HepG2 (cell line): ENCODE results near the gene TBC1D14. TPM values are rescaled to one million over a fixed set of nuclear protein-coding genes. Genes with fewer than 3 reads are reported as not detected.

Experiments
- HDAC2 ChIP-seq: sonication (generic); formaldehyde crosslinking; IDR thresholded peaks from 2 replicates; pipeline ENCODE4 v1.4.0; 2020; ENCODE audit warnings: missing genetic modification reagents
- HOXD1 ChIP-seq: sonication (generic); formaldehyde crosslinking; IDR thresholded peaks from 2 replicates; pipeline ENCODE4 v1.5.0; 2020; ENCODE audit warnings: missing genetic modification reagents
- JUN ChIP-seq: sonication (generic); formaldehyde crosslinking; IDR thresholded peaks from 2 replicates; pipeline ENCODE4 v1.4.0; 2020; ENCODE audit warnings: mild to moderate bottlenecking, missing genetic modification reagents
- KAT2B ChIP-seq: fragments of 150-350 bp; IDR thresholded peaks from 2 replicates; pipeline ENCODE4 v1.6.1; 2014; ENCODE audit warnings: low read depth, low read length, borderline replicate concordance
- KLF9 ChIP-seq: IDR thresholded peaks from 2 replicates; pipeline ENCODE4 v1.6.1; 2016; ENCODE audit warnings: low read depth
- MXD3 ChIP-seq: IDR thresholded peaks from 2 replicates; pipeline ENCODE4 v1.6.1; 2016; ENCODE audit warnings: mild to moderate bottlenecking, missing biosample characterization, missing genetic modification reagents
- MXD4 ChIP-seq: IDR thresholded peaks from 2 replicates; pipeline ENCODE4 v1.6.1; 2016; ENCODE audit warnings: mild to moderate bottlenecking, missing biosample characterization, missing genetic modification reagents
- NFKBIZ ChIP-seq: IDR thresholded peaks from 2 replicates; pipeline ENCODE4 v1.6.1; 2018; ENCODE audit warnings: missing genetic modification reagents, missing compliant biosample characterization
- PCBP1 ChIP-seq: fragments of 200-400 bp; formaldehyde crosslinking; IDR thresholded peaks from 2 replicates; pipeline ENCODE4 v1.6.1; 2017; ENCODE audit warnings: mild to moderate bottlenecking, low read depth, low read length, borderline replicate concordance
- RBFOX2 ChIP-seq: fragments of 200-400 bp; formaldehyde crosslinking; IDR thresholded peaks from 2 replicates; pipeline ENCODE4 v1.6.1; 2017; ENCODE audit warnings: low read depth, mild to moderate bottlenecking, low read length
- SETDB1 ChIP-seq: sonication (generic); formaldehyde crosslinking; IDR thresholded peaks from 2 replicates; pipeline ENCODE4 v1.5.1; 2020; ENCODE audit warnings: missing genetic modification reagents, mild to moderate bottlenecking, borderline replicate concordance
- TBP ChIP-seq: sonication (generic); formaldehyde crosslinking; IDR thresholded peaks from 2 replicates; pipeline ENCODE4 v1.5.0; 2020; ENCODE audit warnings: missing genetic modification reagents
- ZBTB7B ChIP-seq: sonication (generic); formaldehyde crosslinking; IDR thresholded peaks from 2 replicates; pipeline ENCODE4 v1.4.0; 2020; ENCODE audit warnings: missing genetic modification reagents
- ZEB1 ChIP-seq: IDR thresholded peaks from 2 replicates; pipeline ENCODE4 v1.6.1; 2012; ENCODE audit warnings: mild to moderate bottlenecking, low read depth, inconsistent platforms; ENCODE audit not compliant: insufficient replicate concordance
- ZFP37 ChIP-seq: sonication (generic); formaldehyde crosslinking; IDR thresholded peaks from 2 replicates; pipeline ENCODE4 v1.4.0; 2020; ENCODE audit warnings: missing genetic modification reagents, borderline replicate concordance
- ZKSCAN1 ChIP-seq: fragments of 150-350 bp; IDR thresholded peaks from 2 replicates; pipeline ENCODE4 v1.6.1; 2014; ENCODE audit warnings: low read length
- ZNF224 ChIP-seq: sonication (generic); formaldehyde crosslinking; IDR thresholded peaks from 2 replicates; pipeline ENCODE4 v1.5.0; 2020; ENCODE audit warnings: mild to moderate bottlenecking, missing genetic modification reagents
- ZNF550 ChIP-seq: sonication (generic); formaldehyde crosslinking; IDR thresholded peaks from 2 replicates; pipeline ENCODE4 v1.4.0; 2020; ENCODE audit warnings: mild to moderate bottlenecking, missing genetic modification reagents, borderline replicate concordance
- ZNF75D ChIP-seq: sonication (generic); formaldehyde crosslinking; IDR thresholded peaks from 2 replicates; pipeline ENCODE4 v1.8.1; 2023; ENCODE audit warnings: missing genetic modification reagents, mild to moderate bottlenecking, borderline replicate concordance
- ZSCAN25 ChIP-seq: sonication (generic); formaldehyde crosslinking; IDR thresholded peaks from 2 replicates; pipeline ENCODE4 v1.8.0; 2022; ENCODE audit warnings: mild to moderate bottlenecking, missing genetic modification reagents
- polyA plus RNA-seq, 8 experiments: library from polyadenylated mRNA; depleted of rRNA in 3 of 8; stranded (reverse) in 7 of 8; unstranded in 1 of 8; fragments of >200 nt; fragmentation: Illumina TruSeq in 4 of 8; extraction: Trizol in 4 of 8; gene quantifications; 2 replicates each; pipeline versions ENCODE4 v1.2.1 to v1.2.3, GENCODE V29; 2011 to 2016; ENCODE audit warnings: low read depth in 4 of 8, missing spikeins in 1 of 8, mixed read lengths in 1 of 8; ENCODE audit not compliant: insufficient read depth in 1 of 8
- total RNA-seq, 5 experiments: library from RNA; depleted of rRNA; stranded (reverse); fragments of >200 nt; fragmentation: Illumina TruSeq; extraction: Trizol; gene quantifications; 2 replicates each; pipeline ENCODE4 v1.2.3, GENCODE V29; 2016; ENCODE audit warnings: low read depth in 1 of 5
- TF ChIP-seq, protein P1 (sequence below): IDR thresholded peaks from 2 replicates; pipeline ENCODE4 v1.6.1; 2012; ENCODE audit warnings: inconsistent platforms
- TF ChIP-seq, protein P2 (sequence below): sonication (generic); formaldehyde crosslinking; IDR thresholded peaks from 2 replicates; pipeline ENCODE4 v1.4.0; 2020; ENCODE audit warnings: mild to moderate bottlenecking, low read depth, missing genetic modification reagents
- TF ChIP-seq, protein P3 (sequence below): sonication (generic); formaldehyde crosslinking; IDR thresholded peaks from 2 replicates; pipeline ENCODE4 v1.5.1; 2020; ENCODE audit warnings: mild to moderate bottlenecking, missing genetic modification reagents, moderate library complexity
- TF ChIP-seq, protein P4 (sequence below): fragments of 450-650 bp; IDR thresholded peaks from 2 replicates; pipeline ENCODE4 v1.6.1; 2017

TBC1D14 gene
- total and polyA plus RNA-seq, 2 of the 13 experiments (the other 11 are each of a cell fraction or from before 2014, with no cell fraction given), result 29.5 to 46.5 TPM

DNA sequence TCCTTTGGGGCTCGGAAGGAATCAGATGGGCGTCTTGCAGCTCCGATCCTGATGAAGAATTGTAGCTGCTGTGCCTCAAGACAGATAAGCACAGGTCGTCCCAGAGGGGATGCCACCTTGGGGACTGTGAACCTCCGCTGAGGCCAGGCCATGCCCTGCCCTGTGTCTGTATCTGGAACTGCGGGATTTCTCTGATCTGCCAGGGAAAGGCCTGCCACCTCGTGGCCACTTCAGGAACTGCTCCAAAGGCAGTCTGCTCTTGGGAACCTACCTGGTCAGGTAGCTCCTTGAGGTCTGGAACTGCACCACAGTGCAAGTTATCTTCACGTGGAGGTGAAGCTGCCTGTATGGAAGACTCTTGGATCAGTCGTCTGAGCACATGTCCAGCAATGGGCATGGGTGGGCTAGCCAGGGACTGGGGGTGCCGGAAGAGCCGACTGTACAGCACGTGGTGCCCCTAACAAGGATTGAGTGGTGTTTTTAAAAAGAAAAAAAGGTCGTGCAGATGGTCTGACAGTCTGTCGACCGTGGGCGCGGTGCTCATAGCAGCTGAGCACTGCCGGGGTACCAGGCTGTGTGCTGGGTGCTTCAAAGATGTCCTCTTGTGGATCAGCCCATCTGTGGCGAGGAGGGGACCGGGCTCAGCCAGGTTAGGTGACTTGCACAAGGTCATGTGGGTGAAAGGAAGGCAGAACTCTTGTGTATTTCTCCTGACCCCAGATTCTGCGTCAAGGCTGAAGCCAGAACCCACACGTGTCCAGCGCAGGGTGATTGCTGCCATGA, 161.3 kb downstream of the TBC1D14 start (continued):
- TF ChIP-seq ZBTB7B (CRISPR knock-in tag) (no peak), HDAC2 (CRISPR knock-in tag) (peak; percentile 53; the same call in 1 of the 2 replicates), RBFOX2 (no peak), PCBP1 (no peak), ZEB1 (peak; percentile 88), ZSCAN25 (CRISPR knock-in tag) (no peak), TBP (CRISPR knock-in tag) (no peak), ZKSCAN1 (no peak), SETDB1 (no peak), ZNF550 (CRISPR knock-in tag) (no peak), ZFP37 (CRISPR knock-in tag) (peak; percentile 76; the same call in 1 of the 2 replicates), ZNF224 (CRISPR knock-in tag) (no peak), KAT2B (no peak), JUN (CRISPR knock-in tag) (no peak), MXD3 (CRISPR knock-in tag) (no peak), ZNF75D (no peak), MXD4 (CRISPR knock-in tag) (0 out of 2 replicates have a peak, but pooled peaks have one; percentile 28), HOXD1 (CRISPR knock-in tag) (no peak), KLF9 (CRISPR knock-in tag) (no peak), NFKBIZ (CRISPR knock-in tag) (no peak)
- TF ChIP-seq, protein P1, sequence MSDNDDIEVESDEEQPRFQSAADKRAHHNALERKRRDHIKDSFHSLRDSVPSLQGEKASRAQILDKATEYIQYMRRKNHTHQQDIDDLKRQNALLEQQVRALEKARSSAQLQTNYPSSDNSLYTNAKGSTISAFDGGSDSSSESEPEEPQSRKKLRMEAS, result peak; percentile 35; the same call in 1 of the 2 replicates
- TF ChIP-seq, protein P2, sequence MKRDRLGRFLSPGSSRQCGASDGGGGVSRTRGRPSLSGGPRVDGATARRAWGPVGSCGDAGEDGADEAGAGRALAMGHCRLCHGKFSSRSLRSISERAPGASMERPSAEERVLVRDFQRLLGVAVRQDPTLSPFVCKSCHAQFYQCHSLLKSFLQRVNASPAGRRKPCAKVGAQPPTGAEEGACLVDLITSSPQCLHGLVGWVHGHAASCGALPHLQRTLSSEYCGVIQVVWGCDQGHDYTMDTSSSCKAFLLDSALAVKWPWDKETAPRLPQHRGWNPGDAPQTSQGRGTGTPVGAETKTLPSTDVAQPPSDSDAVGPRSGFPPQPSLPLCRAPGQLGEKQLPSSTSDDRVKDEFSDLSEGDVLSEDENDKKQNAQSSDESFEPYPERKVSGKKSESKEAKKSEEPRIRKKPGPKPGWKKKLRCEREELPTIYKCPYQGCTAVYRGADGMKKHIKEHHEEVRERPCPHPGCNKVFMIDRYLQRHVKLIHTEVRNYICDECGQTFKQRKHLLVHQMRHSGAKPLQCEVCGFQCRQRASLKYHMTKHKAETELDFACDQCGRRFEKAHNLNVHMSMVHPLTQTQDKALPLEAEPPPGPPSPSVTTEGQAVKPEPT (CRISPR knock-in tag), result no peak
- TF ChIP-seq, protein P3, sequence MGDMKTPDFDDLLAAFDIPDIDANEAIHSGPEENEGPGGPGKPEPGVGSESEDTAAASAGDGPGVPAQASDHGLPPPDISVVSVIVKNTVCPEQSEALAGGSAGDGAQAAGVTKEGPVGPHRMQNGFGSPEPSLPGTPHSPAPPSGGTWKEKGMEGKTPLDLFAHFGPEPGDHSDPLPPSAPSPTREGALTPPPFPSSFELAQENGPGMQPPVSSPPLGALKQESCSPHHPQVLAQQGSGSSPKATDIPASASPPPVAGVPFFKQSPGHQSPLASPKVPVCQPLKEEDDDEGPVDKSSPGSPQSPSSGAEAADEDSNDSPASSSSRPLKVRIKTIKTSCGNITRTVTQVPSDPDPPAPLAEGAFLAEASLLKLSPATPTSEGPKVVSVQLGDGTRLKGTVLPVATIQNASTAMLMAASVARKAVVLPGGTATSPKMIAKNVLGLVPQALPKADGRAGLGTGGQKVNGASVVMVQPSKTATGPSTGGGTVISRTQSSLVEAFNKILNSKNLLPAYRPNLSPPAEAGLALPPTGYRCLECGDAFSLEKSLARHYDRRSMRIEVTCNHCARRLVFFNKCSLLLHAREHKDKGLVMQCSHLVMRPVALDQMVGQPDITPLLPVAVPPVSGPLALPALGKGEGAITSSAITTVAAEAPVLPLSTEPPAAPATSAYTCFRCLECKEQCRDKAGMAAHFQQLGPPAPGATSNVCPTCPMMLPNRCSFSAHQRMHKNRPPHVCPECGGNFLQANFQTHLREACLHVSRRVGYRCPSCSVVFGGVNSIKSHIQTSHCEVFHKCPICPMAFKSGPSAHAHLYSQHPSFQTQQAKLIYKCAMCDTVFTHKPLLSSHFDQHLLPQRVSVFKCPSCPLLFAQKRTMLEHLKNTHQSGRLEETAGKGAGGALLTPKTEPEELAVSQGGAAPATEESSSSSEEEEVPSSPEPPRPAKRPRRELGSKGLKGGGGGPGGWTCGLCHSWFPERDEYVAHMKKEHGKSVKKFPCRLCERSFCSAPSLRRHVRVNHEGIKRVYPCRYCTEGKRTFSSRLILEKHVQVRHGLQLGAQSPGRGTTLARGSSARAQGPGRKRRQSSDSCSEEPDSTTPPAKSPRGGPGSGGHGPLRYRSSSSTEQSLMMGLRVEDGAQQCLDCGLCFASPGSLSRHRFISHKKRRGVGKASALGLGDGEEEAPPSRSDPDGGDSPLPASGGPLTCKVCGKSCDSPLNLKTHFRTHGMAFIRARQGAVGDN (CRISPR knock-in tag), result peak; percentile 51
- TF ChIP-seq, protein P4, sequence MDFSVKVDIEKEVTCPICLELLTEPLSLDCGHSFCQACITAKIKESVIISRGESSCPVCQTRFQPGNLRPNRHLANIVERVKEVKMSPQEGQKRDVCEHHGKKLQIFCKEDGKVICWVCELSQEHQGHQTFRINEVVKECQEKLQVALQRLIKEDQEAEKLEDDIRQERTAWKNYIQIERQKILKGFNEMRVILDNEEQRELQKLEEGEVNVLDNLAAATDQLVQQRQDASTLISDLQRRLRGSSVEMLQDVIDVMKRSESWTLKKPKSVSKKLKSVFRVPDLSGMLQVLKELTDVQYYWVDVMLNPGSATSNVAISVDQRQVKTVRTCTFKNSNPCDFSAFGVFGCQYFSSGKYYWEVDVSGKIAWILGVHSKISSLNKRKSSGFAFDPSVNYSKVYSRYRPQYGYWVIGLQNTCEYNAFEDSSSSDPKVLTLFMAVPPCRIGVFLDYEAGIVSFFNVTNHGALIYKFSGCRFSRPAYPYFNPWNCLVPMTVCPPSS, result no peak
